A673 (cell line): Measurements from ENCODE around the gene CCM2L. TPM values are rescaled to one million over a fixed set of nuclear protein-coding genes. Genes with fewer than 3 reads are reported as not detected.

Experiments used
- BruUV-seq: library from RNA; stranded (reverse); fragments of 400-500 nt; replicated peaks from 2 replicates; lab custom pipeline; 2021; lab: Mats Ljungman, UMichigan
- CTCF ChIA-PET: fragments of 300-600 bp; sonication (Branson Sonifier 250); formaldehyde crosslinking; loops from one replicate; lab custom pipeline; 2022; ENCODE audit warnings: antibody characterized with exemption; lab: Charles Lee
- POLR2A ChIA-PET: fragments of 300-600 bp; sonication (Branson Sonifier 250); formaldehyde crosslinking; loops from one replicate; lab custom pipeline; 2022; ENCODE audit warnings: antibody characterized with exemption; ENCODE audit not compliant: low non-redundant PET; lab: Charles Lee
- DNase-seq: peaks from one replicate; pipeline ENCODE4 v3.0.0-alpha.2; 2015; ENCODE audit warnings: low spot score
- H3K27ac ChIP-seq: fragments of 200-600 bp; sonication (generic); 2 replicates; pipeline ENCODE4 v1.5.1; 2016; ENCODE audit warnings: mixed run types, low read depth, mild to moderate bottlenecking, mixed read lengths, antibody characterized with exemption, low read length; ENCODE audit not compliant: poor library complexity, severe bottlenecking
- H3K27me3 ChIP-seq: fragments of 200-600 bp; sonication (generic); replicated peaks from 2 replicates; pipeline ENCODE4 v1.6.1; 2017; ENCODE audit warnings: mixed run types, low read depth, mild to moderate bottlenecking, mixed read lengths, antibody characterized with exemption, low read length; ENCODE audit not compliant: insufficient read depth, poor library complexity
- H3K36me3 ChIP-seq: fragments of 200-600 bp; sonication (generic); 2 replicates; pipeline ENCODE4 v1.6.1; 2016; ENCODE audit warnings: mixed run types, mild to moderate bottlenecking, mixed read lengths, antibody characterized with exemption, low read length; ENCODE audit not compliant: insufficient read depth, poor library complexity, severe bottlenecking
- H3K4me1 ChIP-seq: fragments of 200-600 bp; sonication (generic); 2 replicates; pipeline ENCODE4 v1.6.1; 2017; ENCODE audit warnings: mixed run types, mild to moderate bottlenecking, mixed read lengths, antibody characterized with exemption, low read length; ENCODE audit not compliant: insufficient read depth, poor library complexity, severe bottlenecking
- H3K4me3 ChIP-seq: fragments of 200-600 bp; sonication (generic); 2 replicates; pipeline ENCODE4 v1.5.1; 2016; ENCODE audit warnings: low read depth, mixed run types, mild to moderate bottlenecking, mixed read lengths, low read length; ENCODE audit not compliant: poor library complexity, severe bottlenecking
- H3K9me3 ChIP-seq: fragments of 200-600 bp; sonication (generic); 2 replicates; pipeline ENCODE4 v1.6.1; 2016; ENCODE audit warnings: mixed run types, low read depth, mild to moderate bottlenecking, mixed read lengths, antibody characterized with exemption, low read length; ENCODE audit not compliant: poor library complexity, severe bottlenecking
- CTCF ChIP-seq: fragments of 300-800, 200-600 bp; sonication (generic); conservative IDR thresholded peaks from 2 replicates; pipeline ENCODE4 v1.5.1; 2017; ENCODE audit warnings: low read depth, mild to moderate bottlenecking, antibody characterized with exemption, low read length, moderate library complexity, mixed read lengths
- EZH2 ChIP-seq: fragments of 200-600 bp; sonication (generic); IDR thresholded peaks from 2 replicates; pipeline ENCODE4 v1.6.1; 2017; ENCODE audit warnings: borderline replicate concordance, low read depth, mild to moderate bottlenecking, mixed read lengths, antibody characterized with exemption, low read length; ENCODE audit not compliant: poor library complexity, severe bottlenecking
- intact Hi-C: fragments of 100-400 bp; cut with micrococcal nuclease; formaldehyde crosslinking; loops from one replicate; pipeline ENCODE4 v1.10.0; 2022; ENCODE audit not compliant: unreplicated experiment
- total RNA-seq: library from RNA; stranded (reverse); gene quantifications from 2 replicates; pipeline ENCODE4 v1.2.3, GENCODE V29; 2021

CCM2L gene
- total RNA-seq, 1 experiment from 2014 or later: not detected

GRCh38 chr20:31979713-31980426 is 30.4 kb upstream of the CCM2L start:
- intact Hi-C loops: no loop called here
- H3K9me3 ChIP-seq: no peaks in the 10 kb centered on the region
- CTCF ChIA-PET: no interaction called here
- peaks cover 5% of the 10 kb centered on the region for H3K27me3 ChIP-seq
- H3K4me3 ChIP-seq: no peak overlapping the region
- TF ChIP-seq CTCF: no peak
- TF ChIP-seq EZH2: no peak
- POLR2A ChIA-PET: no interaction called here
- H3K27ac ChIP-seq: no peak overlapping the region
- no peaks in the 10 kb centered on the region for H3K4me1 ChIP-seq
- BruUV-seq: no TSS peak
- no peak for DNase-seq
- no peaks in the 10 kb centered on the region for H3K36me3 ChIP-seq

GRCh38 chr20:31981784-31982183 is 28.5 kb upstream of the CCM2L start:
- BruUV-seq: no TSS peak
- Histone ChIP-seq H3K4me3 (no peak overlapping the region), H3K27ac (no peak overlapping the region), H3K36me3 (no peaks in the 10 kb centered on the region), H3K4me1 (no peaks in the 10 kb centered on the region), H3K27me3 (no peaks in the 10 kb centered on the region), H3K9me3 (no peaks in the 10 kb centered on the region)
- TF ChIP-seq CTCF: no peak
- TF ChIP-seq EZH2: no peak
- intact Hi-C loops: no loop called here
- no peak for DNase-seq
- POLR2A ChIA-PET: no interaction called here
- CTCF ChIA-PET: no interaction called here

GRCh38 chr20:31984981-31985471 is 25.2 kb upstream of the CCM2L start:
- TF ChIP-seq CTCF (no peak), EZH2 (no peak)
- intact Hi-C loops: no loop called here
- no peak for DNase-seq
- POLR2A ChIA-PET: no interaction called here
- Histone ChIP-seq H3K27me3 (no peaks in the 10 kb centered on the region), H3K27ac (no peak overlapping the region), H3K4me3 (no peak overlapping the region), H3K9me3 (no peaks in the 10 kb centered on the region), H3K36me3 (no peaks in the 10 kb centered on the region), H3K4me1 (no peaks in the 10 kb centered on the region)
- no TSS peak for BruUV-seq
- CTCF ChIA-PET: no interaction called here
